ENCODE measurements around the gene ASTN2. TPM values are rescaled to one million over a fixed set of nuclear protein-coding genes. Genes with fewer than 3 reads are reported as not detected.

Gene ASTN2
- total and polyA plus RNA-seq, 7 donors: 0.60 to 7.5 (median 2.2) TPM

DNA sequence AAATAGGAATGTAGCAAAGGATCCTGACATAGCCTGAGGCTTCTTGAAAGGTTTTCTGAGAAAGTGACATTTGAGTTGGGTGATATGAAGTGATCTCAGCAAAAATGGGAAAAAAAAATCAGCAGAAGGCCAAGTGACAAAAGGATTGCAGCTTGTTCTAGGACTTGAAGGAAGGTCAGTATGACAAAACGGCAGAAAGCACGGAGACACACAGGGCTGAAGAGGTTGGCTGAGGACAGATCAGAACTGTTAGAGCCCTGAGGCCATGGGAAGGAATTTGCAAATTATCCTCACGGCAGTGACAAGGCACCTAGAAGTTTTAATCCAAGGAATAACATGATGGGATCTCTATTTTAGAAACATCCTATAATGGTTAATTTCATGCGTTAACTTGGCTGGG lies 696.7 kb downstream of the ASTN2 start:
- no peak for DNase-seq
- H3K27ac ChIP-seq: no peak overlapping the region
- no peaks in the 10 kb centered on the region for H3K4me1 ChIP-seq
- no peak overlapping the region for H3K4me3 ChIP-seq
- 93 to 94% methylated on average over 4 of the region's 4 CpGs for WGBS, 2 donors
- intact Hi-C loops (cut with DNase I): no loop called here
- TF ChIP-seq POLR2AphosphoS5 (IDR thresholded peaks at IDR 0.05) (no peak), EP300 (IDR thresholded peaks at IDR 0.05) (no peak), POLR2A (IDR thresholded peaks at IDR 0.05) (no peak)
- TF ChIP-seq, protein P1, sequence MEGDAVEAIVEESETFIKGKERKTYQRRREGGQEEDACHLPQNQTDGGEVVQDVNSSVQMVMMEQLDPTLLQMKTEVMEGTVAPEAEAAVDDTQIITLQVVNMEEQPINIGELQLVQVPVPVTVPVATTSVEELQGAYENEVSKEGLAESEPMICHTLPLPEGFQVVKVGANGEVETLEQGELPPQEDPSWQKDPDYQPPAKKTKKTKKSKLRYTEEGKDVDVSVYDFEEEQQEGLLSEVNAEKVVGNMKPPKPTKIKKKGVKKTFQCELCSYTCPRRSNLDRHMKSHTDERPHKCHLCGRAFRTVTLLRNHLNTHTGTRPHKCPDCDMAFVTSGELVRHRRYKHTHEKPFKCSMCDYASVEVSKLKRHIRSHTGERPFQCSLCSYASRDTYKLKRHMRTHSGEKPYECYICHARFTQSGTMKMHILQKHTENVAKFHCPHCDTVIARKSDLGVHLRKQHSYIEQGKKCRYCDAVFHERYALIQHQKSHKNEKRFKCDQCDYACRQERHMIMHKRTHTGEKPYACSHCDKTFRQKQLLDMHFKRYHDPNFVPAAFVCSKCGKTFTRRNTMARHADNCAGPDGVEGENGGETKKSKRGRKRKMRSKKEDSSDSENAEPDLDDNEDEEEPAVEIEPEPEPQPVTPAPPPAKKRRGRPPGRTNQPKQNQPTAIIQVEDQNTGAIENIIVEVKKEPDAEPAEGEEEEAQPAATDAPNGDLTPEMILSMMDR (IDR thresholded peaks at IDR 0.05): no peak
- H3K9me3 ChIP-seq: no peaks in the 10 kb centered on the region
- no peaks in the 10 kb centered on the region for H3K27me3 ChIP-seq
- no peaks in the 10 kb centered on the region for H3K36me3 ChIP-seq

DNA sequence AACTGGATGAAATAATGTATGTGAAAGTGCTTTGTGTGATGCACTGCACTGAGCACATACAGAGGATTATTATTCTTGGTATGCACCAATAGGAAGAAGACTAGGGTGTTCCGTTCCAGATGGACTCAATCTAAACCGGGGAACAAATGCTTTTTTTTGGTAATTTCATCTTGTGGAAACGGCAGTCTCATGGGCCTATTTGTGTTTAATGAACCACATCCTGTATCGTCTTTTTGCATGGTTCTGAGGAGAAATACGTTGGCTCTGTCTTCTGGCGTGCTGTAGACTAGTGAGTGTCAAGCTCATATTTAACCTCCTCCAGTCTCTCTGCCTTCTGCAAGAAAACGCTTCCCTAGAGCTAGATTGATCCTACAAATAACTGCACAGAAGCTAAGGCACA lies 697.7 kb downstream of the ASTN2 start:
- no peaks in the 10 kb centered on the region for H3K27me3 ChIP-seq
- H3K9me3 ChIP-seq: no peaks in the 10 kb centered on the region
- H3K36me3 ChIP-seq: no peaks in the 10 kb centered on the region
- no peak for TF ChIP-seq POLR2A (IDR thresholded peaks at IDR 0.05)
- TF ChIP-seq, protein P1 (IDR thresholded peaks at IDR 0.05): no peak
- TF ChIP-seq POLR2AphosphoS5 (IDR thresholded peaks at IDR 0.05): no peak
- no peak for TF ChIP-seq EP300 (IDR thresholded peaks at IDR 0.05)
- H3K4me1 ChIP-seq: no peaks in the 10 kb centered on the region
- intact Hi-C loops (cut with DNase I): no loop called here
- no peak for DNase-seq
- WGBS, 2 donors: 64 to 84% methylated on average over 7 of the region's 7 CpGs
- H3K27ac ChIP-seq: no peak overlapping the region
- H3K4me3 ChIP-seq: no peak overlapping the region

DNA sequence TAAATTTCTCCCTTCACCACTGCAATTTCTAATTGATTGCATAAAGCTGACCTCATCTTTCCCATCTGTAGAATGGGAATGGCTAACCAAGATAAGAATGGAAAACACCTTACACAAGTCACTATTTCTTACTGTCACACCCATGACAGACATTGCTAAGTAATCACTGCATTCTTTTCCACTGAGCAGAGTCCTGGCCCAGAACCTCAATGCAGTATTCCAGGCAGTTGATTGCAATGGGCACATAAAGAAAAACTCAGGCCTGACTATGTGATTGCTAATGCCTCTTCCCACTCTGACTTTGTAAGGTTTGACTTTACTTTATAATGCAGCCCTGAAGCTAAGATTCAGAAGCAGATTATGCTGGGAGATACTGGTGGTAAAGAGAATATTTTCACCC lies 698.4 kb downstream of the ASTN2 start:
- DNase-seq: no peak
- H3K27me3 ChIP-seq: no peaks in the 10 kb centered on the region
- TF ChIP-seq, protein P1 (IDR thresholded peaks at IDR 0.05): no peak
- TF ChIP-seq EP300 (IDR thresholded peaks at IDR 0.05) (no peak), POLR2AphosphoS5 (IDR thresholded peaks at IDR 0.05) (no peak), POLR2A (IDR thresholded peaks at IDR 0.05) (no peak)
- no peak overlapping the region for H3K27ac ChIP-seq
- H3K9me3 ChIP-seq: no peaks in the 10 kb centered on the region
- no peaks in the 10 kb centered on the region for H3K4me1 ChIP-seq
- no peak overlapping the region for H3K4me3 ChIP-seq
- intact Hi-C loops (cut with DNase I): no loop called here
- H3K36me3 ChIP-seq: no peaks in the 10 kb centered on the region

DNA sequence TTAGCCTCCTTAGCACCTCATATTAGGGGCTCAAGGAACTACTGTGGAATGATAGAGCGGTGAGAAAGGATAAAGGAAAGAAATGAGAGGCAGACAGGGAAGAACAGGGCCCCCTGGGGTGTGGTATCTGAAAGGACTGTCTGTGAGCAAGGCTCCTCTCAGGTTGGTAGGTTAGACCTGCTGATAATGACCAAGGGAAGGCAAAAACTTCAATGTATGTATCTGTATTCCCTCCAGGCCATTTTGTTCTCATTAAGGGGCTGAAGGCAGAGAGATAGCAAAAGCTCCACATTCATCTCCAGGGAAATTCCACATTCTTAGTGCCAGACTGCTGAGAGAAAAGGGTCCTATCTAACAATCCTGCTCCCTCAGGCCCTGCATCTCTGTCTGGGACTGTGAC lies 699.1 kb downstream of the ASTN2 start:
- Histone ChIP-seq H3K27ac (no peak overlapping the region), H3K27me3 (no peaks in the 10 kb centered on the region), H3K36me3 (no peaks in the 10 kb centered on the region), H3K4me3 (no peak overlapping the region), H3K9me3 (no peaks in the 10 kb centered on the region), H3K4me1 (no peaks in the 10 kb centered on the region)
- DNase-seq: no peak
- WGBS, 2 donors: 92 to 94% methylated on average over 1 of the region's 1 CpG
- TF ChIP-seq EP300 (IDR thresholded peaks at IDR 0.05) (no peak), POLR2AphosphoS5 (IDR thresholded peaks at IDR 0.05) (no peak), POLR2A (IDR thresholded peaks at IDR 0.05) (no peak)
- TF ChIP-seq, protein P1 (IDR thresholded peaks at IDR 0.05): no peak
- intact Hi-C loops (cut with DNase I): no loop called here

DNA sequence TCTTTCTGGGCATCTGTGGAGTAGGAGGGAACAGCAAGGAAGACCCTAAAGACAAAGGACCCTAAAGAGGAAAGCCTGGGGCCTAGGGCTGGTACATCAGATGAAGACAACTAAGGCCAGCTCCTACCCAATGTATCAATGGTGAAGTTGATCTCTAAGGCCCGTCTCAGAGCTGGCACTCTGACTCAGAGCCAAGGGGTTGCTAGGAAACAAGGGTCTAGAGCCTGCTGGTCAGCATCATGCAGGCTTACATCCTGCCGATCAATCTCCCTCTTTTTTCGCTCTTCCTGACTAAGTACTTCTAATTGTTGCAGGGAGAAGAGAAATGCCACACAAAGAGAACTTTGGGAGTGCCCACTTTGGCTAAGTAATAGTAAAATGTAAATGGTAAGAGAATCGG lies 701.6 kb downstream of the ASTN2 start:
- Histone ChIP-seq H3K27me3 (no peaks in the 10 kb centered on the region), H3K4me1 (no peaks in the 10 kb centered on the region), H3K36me3 (no peaks in the 10 kb centered on the region), H3K4me3 (no peak overlapping the region), H3K27ac (no peak overlapping the region), H3K9me3 (no peaks in the 10 kb centered on the region)
- 73 to 91% methylated on average over 4 of the region's 4 CpGs for WGBS, 2 donors
- TF ChIP-seq POLR2AphosphoS5 (IDR thresholded peaks at IDR 0.05) (no peak), EP300 (IDR thresholded peaks at IDR 0.05) (no peak), POLR2A (IDR thresholded peaks at IDR 0.05) (no peak)
- TF ChIP-seq, protein P1 (IDR thresholded peaks at IDR 0.05): no peak
- intact Hi-C loops (cut with DNase I): no loop called here
- no peak for DNase-seq

Measured in sigmoid colon (tissue), 7 donors.